Fibroblast of pulmonary artery (primary cell): ENCODE data around the gene SSBP2.
"Not testable (repeated sequence)": the region's sequence is repeated elsewhere in the genome, so short reads cannot be mapped to it uniquely, and the experiment has no call there.

Experiments
- DNase-seq: peaks from one replicate; pipeline ENCODE4 v3.0.0-alpha.2; 2010; ENCODE audit warnings: low read depth
- H3K4me3 ChIP-seq: replicated peaks from 2 replicates; pipeline ENCODE4 v1.5.1; 2011; ENCODE audit warnings: low read depth, mild to moderate bottlenecking, control low read depth, low read length, moderate library complexity
- TF ChIP-seq, protein P1 (sequence below): IDR thresholded peaks from 2 replicates; pipeline ENCODE4 v1.5.1; 2011; ENCODE audit warnings: mild to moderate bottlenecking, control low read depth, low read length, inconsistent platforms; ENCODE audit errors: missing control alignments

The SSBP2 gene

DNA sequence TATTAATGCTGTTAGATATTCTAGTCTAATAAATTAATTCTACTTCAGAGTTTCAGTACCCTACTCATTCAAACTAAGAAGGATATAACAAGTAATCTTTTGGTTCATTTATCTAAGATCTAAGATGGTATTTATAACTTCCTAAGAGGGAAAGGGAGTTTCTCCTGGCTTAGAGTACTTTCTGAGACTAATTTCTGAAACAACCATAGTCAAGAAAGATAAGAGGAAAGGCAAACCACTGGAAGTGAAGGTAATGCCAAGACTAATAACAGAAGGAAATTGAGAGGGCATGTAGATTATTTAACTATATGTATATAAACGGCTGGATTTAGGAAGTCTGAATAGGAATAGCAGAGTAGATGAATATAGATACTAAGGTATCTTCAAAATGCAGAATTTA is 244.5 kb downstream of the SSBP2 start:
- no peak for DNase-seq
- H3K4me3 ChIP-seq: no peak overlapping the region
- TF ChIP-seq, protein P1, sequence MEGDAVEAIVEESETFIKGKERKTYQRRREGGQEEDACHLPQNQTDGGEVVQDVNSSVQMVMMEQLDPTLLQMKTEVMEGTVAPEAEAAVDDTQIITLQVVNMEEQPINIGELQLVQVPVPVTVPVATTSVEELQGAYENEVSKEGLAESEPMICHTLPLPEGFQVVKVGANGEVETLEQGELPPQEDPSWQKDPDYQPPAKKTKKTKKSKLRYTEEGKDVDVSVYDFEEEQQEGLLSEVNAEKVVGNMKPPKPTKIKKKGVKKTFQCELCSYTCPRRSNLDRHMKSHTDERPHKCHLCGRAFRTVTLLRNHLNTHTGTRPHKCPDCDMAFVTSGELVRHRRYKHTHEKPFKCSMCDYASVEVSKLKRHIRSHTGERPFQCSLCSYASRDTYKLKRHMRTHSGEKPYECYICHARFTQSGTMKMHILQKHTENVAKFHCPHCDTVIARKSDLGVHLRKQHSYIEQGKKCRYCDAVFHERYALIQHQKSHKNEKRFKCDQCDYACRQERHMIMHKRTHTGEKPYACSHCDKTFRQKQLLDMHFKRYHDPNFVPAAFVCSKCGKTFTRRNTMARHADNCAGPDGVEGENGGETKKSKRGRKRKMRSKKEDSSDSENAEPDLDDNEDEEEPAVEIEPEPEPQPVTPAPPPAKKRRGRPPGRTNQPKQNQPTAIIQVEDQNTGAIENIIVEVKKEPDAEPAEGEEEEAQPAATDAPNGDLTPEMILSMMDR: no peak

DNA sequence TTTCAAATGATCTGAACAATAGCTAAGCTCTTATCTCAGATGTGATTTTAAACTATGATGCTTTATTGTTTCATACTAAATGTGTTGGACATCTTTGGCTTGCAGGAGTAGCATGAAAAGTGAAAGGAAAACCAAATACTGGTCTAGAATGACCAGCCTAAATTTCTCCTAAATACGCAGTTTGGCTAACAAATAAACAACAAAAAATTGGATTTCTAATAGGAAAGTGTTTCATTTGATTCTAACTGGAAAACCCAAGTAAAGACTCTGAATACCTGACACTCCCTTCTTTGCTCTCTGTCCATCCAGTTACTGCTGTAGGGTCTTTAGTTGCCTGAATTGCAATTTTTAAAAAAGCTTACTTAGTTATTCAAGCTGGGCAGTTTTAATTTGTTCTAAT is 245.2 kb downstream of the SSBP2 start:
- DNase-seq: no peak
- H3K4me3 ChIP-seq: no peak overlapping the region
- TF ChIP-seq, protein P1: no peak

DNA sequence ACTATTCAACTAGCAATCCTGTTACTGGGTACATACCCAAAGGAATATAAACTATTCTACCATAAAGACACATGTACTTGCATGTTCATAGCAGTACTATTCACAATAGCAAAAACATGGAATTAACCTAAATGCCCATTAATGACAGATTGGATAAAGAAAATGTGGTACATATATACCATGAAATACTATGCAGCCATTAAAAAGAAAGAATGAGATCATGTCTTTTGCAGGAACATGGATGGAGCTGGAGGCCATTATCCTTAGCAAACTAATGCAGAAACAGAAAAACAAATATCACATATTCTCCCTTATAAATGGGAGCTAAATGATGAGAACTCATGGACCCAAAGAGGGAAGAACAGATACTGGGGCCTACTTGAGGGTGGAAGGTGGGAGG is 247.3 kb downstream of the SSBP2 start:
- H3K4me3 ChIP-seq, DNase-seq: not testable (repeated sequence)

DNA sequence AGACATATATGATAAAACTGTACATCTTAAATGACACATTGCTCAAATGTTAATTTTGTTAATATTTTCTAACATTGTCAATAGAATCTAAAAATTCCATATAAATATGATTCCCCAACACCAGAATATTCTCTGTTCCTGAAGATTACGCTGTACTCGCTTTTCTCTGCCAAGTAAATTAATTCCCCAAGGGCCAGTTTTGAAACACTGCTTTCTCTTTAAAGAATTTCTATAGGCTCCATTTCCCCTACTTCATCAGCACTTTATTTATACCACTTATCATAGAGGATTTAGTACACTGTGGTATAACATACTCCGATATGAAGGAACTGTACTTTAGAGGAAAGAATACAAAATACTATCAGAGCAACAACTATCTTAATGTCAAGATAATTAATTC is 255.6 kb downstream of the SSBP2 start:
- H3K4me3 ChIP-seq: no peak overlapping the region
- TF ChIP-seq, protein P1: no peak
- no peak for DNase-seq

DNA sequence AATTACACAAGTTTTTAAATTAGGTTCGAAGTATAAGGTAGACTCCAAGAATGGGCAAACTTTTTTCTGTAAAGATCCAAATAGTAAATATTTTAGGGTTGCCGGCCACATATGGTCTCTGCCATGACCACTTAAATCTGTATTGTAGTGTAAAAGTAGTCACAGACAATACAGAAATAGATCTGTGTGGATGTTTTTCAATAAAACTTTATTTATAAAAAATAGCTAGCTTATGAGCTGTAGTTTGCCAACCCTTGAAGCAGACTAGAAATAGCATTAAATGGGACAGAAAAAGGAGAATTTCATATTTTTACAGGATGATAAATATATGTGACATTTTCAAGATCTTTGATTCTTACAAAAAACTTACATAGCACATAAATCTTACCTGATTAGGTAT is 262.0 kb downstream of the SSBP2 start:
- TF ChIP-seq, protein P1: no peak
- DNase-seq: no peak
- no peak overlapping the region for H3K4me3 ChIP-seq

DNA sequence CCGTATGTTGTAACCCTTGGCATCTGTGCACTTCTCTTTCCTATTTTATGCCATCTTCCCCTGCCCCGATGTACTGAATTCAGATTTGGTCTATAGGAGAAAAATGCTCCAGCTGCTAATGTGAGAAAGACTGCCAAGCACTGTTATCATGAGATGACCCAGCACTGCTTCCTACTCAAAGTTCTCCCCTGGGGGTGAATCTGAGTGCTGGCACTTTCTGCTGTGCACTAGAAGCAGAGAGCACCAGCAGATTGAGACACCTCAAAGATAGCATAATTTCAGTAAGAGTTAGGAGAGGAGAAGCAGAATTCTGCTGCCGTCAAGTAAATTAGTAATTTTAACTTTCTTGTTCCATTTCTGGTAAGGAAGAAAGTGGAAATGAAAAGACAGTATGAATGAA is 264.2 kb downstream of the SSBP2 start:
- no peak overlapping the region for H3K4me3 ChIP-seq
- DNase-seq: no peak
- TF ChIP-seq, protein P1: no peak

DNA sequence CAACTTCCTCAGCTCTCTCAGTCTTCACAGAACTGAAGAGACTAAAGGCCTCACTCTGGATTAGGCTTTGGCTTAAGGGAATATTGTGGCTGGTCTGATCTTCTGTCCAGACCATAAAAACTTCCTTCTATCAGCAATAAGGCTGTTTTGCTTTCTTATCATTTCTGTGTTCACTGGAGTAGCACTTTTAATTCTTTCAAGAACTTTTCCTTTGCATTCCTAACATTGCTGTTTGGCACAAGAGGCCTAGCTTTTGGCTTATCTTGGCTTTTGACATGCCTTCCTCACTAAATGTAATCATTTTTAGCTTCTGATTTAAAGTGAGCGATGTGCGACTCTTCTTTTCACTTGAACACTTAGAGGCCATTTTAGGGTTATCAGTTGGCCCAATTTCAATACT is 268.3 kb downstream of the SSBP2 start:
- H3K4me3 ChIP-seq: no peak overlapping the region
- DNase-seq: peak; percentile 19
- TF ChIP-seq, protein P1: no peak

DNA sequence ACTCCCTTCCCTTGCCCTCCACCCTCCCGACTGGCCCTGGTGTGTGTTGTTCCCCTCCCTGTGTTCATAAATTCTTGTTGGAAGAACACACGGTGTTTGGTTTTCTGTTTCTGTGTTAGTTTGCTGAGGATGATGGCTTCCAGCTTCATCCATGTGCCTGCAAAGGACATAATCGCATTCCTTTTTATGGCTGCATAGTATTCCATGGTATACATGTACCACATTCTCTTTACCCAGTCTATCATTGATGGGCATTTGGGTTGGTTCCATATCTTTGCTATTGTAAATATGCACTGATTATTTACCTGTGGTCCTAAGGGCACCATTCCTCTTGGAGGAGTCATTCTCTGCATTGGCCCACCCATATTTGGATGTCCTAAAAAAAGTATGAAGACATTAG is 277.5 kb downstream of the SSBP2 start:
- not testable (repeated sequence) for H3K4me3 ChIP-seq, DNase-seq
